ENCODE data around the gene MACROD2.

MACROD2 gene

GRCh38 chr20:14536738-14537137, 541.4 kb downstream of the MACROD2 start:
- TF ChIP-seq CTCF (IDR thresholded peaks at IDR 0.05; ENCODE audit: control insufficient read depth, insufficient read depth, low read depth, low read length, missing control alignments) = no peak
- no peak for DNase-seq (ENCODE audit: low read depth)
- no peak overlapping the region for H3K4me3 ChIP-seq (ENCODE audit: control insufficient read depth, low read depth, low read length)

GRCh38 chr20:14538433-14538832, 543.1 kb downstream of the MACROD2 start:
- H3K4me3 ChIP-seq (ENCODE audit: control insufficient read depth, low read depth, low read length) = no peak overlapping the region
- no peak for TF ChIP-seq CTCF (IDR thresholded peaks at IDR 0.05; ENCODE audit: control insufficient read depth, insufficient read depth, low read depth, low read length, missing control alignments)
- no peak for DNase-seq (ENCODE audit: low read depth)

- DNase-seq (ENCODE audit: low read depth) = no peak
- no peak overlapping the region for H3K4me3 ChIP-seq (ENCODE audit: control insufficient read depth, low read depth, low read length)
- no peak for TF ChIP-seq CTCF (IDR thresholded peaks at IDR 0.05; ENCODE audit: control insufficient read depth, insufficient read depth, low read depth, low read length, missing control alignments)
Observed at GRCh38 chr20:14543040-14543439, 547.7 kb downstream of the MACROD2 start.

GRCh38 chr20:14544688-14545087, 549.4 kb downstream of the MACROD2 start:
- DNase-seq (ENCODE audit: low read depth) = no peak
- H3K4me3 ChIP-seq (ENCODE audit: control insufficient read depth, low read depth, low read length) = no peak overlapping the region
- TF ChIP-seq CTCF (IDR thresholded peaks at IDR 0.05; ENCODE audit: control insufficient read depth, insufficient read depth, low read depth, low read length, missing control alignments) = no peak

- no peak overlapping the region for H3K4me3 ChIP-seq (ENCODE audit: control insufficient read depth, low read depth, low read length)
- DNase-seq (ENCODE audit: low read depth) = no peak
- no peak for TF ChIP-seq CTCF (IDR thresholded peaks at IDR 0.05; ENCODE audit: control insufficient read depth, insufficient read depth, low read depth, low read length, missing control alignments)
Observed at GRCh38 chr20:14550655-14551054, 555.3 kb downstream of the MACROD2 start.

GRCh38 chr20:14553774-14554534, 558.6 kb downstream of the MACROD2 start:
- no peak for DNase-seq (ENCODE audit: low read depth)
- H3K4me3 ChIP-seq (ENCODE audit: control insufficient read depth, low read depth, low read length) = no peak overlapping the region
- TF ChIP-seq CTCF (IDR thresholded peaks at IDR 0.05; ENCODE audit: control insufficient read depth, insufficient read depth, low read depth, low read length, missing control alignments) = no peak
